Right ventricle myocardium superior (tissue), 1 donor: ENCODE results near the gene MICAL1. TPM values are rescaled to one million over a fixed set of nuclear protein-coding genes. Genes with fewer than 3 reads are reported as not detected.

ENCODE experiments used
- ATAC-seq: fragments of 200-7000 bp; cut with Tn5 transposase; one replicate; pipeline ENCODE4 v1.9.1; 2020; ENCODE audit warnings: mild to moderate bottlenecking; ENCODE audit not compliant: poor library complexity
- DNase-seq: peaks from one replicate; pipeline ENCODE4 v3.0.0-alpha.2; 2020
- intact Hi-C: fragments of 100-400 bp; cut with DNase I; formaldehyde crosslinking; loops from one replicate; pipeline ENCODE4 v1.11.2; 2022
- long read RNA-seq: library from polyadenylated mRNA; unstranded; transcript quantifications from one replicate; pipeline ENCODE4 v2.0.0, GENCODE V29; 2021
- total RNA-seq: library from RNA; stranded (reverse); fragmentation: NEBNext Ultra II Directional; extraction: Animal tissue kit (Norgen Biotek cat#: 25700); gene quantifications from one replicate; pipeline ENCODE4 v1.2.1, GENCODE V29; 2021
- donor health status: DM: no; HTN: yes; CAD: no; lungs with severe emphysema.

MICAL1 gene, protein sequence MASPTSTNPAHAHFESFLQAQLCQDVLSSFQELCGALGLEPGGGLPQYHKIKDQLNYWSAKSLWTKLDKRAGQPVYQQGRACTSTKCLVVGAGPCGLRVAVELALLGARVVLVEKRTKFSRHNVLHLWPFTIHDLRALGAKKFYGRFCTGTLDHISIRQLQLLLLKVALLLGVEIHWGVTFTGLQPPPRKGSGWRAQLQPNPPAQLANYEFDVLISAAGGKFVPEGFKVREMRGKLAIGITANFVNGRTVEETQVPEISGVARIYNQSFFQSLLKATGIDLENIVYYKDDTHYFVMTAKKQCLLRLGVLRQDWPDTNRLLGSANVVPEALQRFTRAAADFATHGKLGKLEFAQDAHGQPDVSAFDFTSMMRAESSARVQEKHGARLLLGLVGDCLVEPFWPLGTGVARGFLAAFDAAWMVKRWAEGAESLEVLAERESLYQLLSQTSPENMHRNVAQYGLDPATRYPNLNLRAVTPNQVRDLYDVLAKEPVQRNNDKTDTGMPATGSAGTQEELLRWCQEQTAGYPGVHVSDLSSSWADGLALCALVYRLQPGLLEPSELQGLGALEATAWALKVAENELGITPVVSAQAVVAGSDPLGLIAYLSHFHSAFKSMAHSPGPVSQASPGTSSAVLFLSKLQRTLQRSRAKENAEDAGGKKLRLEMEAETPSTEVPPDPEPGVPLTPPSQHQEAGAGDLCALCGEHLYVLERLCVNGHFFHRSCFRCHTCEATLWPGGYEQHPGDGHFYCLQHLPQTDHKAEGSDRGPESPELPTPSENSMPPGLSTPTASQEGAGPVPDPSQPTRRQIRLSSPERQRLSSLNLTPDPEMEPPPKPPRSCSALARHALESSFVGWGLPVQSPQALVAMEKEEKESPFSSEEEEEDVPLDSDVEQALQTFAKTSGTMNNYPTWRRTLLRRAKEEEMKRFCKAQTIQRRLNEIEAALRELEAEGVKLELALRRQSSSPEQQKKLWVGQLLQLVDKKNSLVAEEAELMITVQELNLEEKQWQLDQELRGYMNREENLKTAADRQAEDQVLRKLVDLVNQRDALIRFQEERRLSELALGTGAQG
- 5.0 TPM for total RNA-seq
- long read RNA-seq, partial matches to known transcripts: 4 of 20 reads
- long read RNA-seq, other reads (novel, unspliced or antisense): 13 of 20 reads

DNA sequence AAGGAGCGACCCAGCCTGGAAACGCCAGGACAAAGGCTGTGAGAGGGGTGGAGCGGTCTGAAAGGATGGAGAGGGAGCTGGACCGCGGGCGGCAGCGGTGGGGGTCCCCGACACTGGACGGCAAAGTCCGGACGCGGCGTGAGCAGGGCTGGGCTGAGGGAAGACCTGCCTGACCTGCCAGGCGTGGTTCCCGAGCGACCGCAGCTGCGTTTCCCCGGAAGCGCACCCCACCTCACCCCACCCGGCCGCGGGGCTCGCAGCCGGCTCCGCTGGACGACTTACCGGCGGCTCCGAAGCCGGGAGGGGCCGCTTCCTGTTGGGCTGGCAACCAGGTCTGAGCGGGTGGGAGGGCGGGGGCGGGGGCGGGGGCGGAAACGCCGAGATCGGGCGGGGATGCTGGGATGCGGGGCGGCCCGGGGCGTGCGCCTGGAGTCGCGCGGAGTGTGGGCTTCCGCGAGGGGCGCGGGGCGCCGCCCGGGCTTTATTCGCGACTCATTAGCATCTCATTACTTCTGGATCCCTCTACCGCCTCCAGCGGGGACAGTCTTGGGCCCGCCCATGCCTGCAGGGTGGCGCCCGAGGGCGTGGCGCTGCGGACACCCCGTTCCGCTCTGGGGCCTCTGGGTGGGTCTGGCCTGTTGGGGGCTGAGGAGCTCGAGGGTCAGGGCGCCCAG lies at the start of gene MICAL1:
TSS of gene MICAL1 (minus strand) at position 336 of the 674 bp plus-strand sequence. CDS start 1,576 bp downstream, outside the sequence.
- DNase-seq (peak; percentile 86), ATAC-seq (peak; percentile 84)
- intact Hi-C loops: no loop called here

DNA sequence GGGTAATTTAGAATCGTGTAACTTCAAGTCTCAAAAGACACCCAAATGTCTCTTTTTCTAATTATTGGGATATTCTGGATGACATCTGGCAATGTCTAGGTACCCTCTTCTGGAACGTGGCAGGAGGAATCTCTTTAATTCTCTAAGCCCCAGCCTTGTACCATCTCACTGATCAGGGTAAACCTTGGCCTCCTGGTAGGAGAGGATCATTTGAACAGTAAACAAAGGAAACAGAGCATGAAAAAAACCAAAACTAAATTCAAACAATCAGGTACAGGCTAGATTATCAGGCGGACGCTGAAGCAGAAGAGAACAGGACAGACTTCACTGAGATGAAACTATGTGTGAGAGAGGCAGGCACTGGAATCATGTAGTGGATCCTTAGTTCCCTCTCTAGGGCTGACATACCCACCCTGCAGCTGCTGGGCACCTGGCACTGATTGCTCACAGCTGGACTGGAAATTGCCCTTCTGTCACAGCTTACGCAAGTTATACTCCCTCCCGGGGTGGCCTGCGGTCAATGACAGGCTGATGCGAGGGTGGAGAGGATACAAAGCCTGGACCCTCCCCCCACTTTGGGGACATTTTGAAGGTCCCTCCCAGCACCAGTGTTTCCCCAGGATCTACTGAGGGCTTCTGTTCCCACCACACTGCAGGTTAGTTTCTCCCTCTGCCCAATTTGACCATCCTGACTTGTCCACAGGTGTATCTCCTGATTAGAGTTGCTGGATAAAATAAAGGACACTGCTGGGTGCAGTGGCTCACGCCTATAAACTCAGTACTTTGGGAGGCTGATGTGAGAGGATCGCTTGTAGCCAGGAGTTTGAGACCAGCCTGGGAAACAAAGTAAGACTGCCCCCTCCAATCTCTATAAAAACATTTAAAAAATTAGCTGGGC lies 48.0 kb upstream of the MICAL1 start:
- DNase-seq (no peak), ATAC-seq (no peak)
- intact Hi-C loops: no loop called here

DNA sequence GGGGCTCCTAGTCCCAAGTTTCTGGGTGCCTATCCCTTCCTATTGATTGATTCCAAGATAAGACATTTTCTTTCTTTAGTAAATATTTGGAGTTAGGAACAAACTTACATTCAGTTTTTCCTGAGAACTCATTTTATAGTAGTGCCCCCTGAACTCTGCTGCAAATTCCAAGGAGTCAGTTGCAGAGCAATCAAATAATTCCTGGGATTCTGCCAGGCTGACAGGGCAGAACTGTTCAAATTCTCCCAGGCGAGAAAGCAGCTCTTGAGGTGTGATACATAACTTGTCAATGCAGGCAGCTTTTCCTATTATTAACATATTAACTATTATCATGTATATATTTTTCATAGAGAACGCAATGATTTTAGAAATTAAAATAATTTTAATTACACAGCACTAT lies 43.4 kb upstream of the MICAL1 start:
- ATAC-seq (no peak), DNase-seq (no peak)
- intact Hi-C loops: no loop called here

DNA sequence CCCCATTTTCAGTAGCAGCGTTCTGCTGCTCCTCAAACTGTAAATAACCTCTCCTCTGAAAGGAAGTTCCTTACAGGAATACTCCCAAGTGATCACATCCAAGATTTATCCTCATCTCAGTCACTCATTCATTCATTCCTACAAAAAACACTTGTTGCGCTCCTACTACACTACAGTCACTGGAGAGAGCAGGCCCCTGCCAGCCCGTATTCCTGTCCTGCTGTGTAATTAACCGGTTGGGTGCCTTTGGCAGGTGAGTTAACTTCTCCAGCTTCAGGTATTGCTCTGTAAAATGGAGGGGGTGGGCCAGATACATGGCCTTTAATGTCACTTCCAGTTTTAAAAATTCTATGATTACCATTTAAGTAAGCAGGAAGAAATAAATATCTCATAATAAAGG lies 42.5 kb upstream of the MICAL1 start:
- ATAC-seq: no peak
- intact Hi-C loops: no loop called here
- DNase-seq: no peak

DNA sequence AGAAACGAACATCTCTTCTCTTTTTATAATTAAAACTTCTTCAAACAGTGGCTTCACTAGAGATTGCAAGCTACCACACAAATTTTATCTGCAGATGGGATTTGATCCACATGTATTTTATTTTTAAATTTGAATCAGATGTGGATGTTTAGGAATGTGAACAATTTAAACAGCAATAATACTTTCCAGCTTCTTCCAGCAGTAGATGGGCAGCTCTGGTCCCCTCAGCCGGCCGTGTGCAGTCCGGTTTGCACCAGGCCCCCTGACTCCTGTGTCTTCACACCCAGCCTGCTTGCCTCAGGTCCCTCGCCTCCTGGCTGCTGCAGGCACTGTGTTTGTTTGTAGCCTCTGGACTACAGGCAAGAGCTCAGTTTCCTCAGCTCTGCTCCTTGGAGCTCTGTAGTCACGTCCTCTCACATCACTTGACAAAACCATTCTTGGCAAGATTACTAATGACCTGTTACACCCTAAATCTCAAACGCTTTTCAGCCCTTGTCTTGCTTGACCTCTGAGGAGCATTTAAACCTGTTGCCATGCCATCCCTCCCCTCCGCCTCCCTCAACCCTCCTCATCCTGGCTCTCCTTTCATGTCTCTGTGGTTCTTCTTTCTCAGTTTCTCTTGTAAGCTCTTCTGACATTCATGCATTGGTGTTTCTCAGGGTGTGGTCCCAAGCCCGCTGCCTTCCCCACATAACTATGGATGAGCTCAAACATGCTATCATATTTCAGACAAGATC lies 40.6 kb upstream of the MICAL1 start:
- intact Hi-C loops: no loop called here
- ATAC-seq: no peak
- DNase-seq: no peak

DNA sequence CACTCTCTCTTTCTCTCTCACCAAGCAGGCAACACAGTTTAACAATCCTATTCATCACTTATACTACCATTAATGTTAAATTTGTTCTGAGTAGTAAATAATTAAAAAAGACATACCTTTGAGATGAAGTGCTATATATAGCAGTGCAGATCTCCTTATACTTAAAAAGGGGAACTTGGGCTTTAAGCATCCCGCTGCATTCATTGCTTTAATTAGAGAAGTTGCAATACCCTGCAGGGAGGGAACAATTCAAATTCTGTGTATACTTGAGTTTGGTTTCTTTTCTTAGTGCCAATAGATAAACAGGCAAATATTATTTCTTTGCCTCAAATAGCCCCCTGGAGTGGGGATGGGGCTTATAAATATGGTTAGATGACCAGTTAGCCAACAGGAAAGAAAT lies 38.3 kb upstream of the MICAL1 start:
- intact Hi-C loops: no loop called here
- ATAC-seq (no peak), DNase-seq (no peak)

DNA sequence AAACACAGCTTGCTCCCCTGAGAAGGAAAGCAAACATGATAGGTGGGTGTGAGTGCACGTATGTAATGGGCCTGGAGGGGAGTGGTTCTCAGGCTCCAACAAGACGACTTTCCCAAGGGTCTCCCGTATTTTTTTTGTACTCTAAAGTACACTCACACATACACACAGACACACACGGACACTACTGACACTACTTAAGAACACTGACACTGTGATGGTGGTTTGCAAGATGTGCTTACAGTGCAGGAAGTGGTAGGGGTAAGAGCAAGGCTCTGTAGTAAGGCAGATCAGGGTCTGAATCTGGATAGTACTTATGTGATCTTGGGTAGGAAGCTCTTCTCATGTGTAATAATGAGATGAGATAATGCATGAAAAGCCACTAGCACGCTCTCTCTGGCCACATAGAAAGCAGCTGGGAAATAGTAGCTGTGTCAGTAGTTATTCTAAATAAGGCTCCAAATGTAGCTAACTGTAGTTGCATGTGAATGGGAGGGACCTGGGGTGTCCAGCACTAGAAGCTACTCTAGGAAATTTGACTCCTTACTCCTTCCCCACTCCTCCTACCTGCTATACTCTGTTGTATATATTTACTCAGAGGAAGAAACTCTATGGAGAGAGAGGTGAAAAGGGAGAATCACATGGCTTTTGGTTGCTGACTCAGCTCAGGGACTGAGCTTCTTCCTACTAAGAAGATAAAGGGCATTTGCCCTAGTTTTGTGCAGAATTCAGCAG lies 35.8 kb upstream of the MICAL1 start:
- no peak for ATAC-seq
- intact Hi-C loops: no loop called here
- DNase-seq: no peak

DNA sequence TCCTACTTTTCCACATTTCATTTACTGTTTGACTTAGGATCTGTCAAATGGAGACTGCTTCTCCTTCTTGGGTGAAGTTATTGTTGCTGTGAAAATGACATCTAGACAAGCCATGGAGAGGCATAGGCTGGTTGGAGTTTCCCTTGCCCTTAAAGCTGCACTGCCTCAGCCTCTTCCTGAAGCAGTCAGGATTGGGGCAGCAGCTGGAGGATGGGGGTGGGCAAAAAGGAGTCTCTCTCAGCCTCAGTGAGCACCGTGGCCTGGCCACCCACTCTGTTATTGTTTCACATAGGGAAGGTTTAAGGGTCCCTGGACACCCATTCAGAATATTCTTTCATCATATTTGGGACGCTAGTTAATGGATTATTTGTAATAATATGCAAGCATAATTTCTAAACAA lies 35.1 kb upstream of the MICAL1 start:
- intact Hi-C loops: no loop called here
- DNase-seq: no peak
- ATAC-seq: no peak

DNA sequence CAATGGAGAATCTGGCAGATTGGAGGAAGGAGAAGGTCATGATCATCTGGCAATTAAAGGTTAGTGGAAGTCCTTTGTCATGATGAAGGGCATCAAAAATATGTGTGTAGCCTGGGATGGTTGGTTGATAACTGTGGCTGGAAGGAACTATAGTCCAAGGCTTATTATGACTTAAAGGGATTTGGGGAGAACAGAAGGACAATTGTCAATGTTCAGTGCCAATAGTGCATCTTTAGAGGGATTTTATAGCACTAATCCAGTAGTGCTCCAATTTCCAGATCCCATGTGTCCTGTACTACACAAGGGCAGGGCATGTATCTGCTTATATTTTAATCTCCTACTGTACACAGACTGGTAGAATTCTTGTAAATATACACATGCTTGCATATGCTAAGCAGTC lies 32.4 kb upstream of the MICAL1 start:
- DNase-seq (no peak), ATAC-seq (no peak)
- intact Hi-C loops: no loop called here

DNA sequence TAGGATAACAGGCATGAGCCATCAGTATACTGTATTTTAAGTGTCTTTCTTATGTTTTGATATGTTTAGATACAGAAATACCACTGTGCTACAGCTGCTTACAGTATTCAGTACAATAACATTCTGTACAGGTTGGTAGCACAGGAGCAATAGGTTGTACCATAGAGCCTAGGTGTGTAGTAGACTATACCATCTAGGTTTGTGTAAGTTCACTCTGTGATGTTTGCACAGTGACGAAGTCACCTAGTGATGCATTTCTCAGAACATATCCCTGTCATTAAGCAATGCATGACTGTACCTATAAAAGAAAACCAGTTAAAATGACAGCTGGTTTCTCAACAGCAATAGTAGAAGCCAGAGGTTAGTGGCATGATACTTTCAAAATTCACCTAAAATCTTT lies 30.5 kb upstream of the MICAL1 start:
- DNase-seq (no peak), ATAC-seq (no peak)
- intact Hi-C loops: no loop called here

DNA sequence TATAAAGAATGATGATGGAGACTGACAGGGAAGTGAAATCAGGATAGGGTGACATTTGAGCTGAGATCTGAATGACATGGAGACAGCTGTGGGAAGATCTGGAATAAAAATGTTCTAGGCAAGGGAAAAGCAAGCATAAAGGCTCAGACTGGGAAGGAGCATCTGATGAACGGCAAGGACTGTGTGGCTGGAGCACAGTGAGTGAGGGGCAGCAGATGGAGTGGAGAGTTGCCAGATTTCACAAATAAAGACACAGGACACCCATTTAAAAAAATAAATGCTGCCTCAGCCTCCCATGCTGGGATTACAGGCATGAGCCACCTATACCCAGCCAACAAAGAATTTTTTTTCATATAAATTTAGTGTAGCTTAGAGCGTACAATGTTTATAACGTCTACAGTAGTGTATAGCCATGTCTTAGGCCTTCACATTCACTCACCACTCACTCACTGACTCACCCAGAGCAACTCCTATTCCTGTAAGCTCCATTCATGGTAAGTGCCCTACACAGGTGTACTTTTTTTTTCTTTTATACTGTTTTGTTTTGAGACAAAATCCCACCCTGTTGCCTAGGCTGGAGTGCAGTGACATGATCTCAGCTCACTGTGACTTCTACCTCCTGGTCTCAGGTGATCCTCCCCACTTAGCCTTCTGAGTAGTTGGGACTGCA lies 29.8 kb upstream of the MICAL1 start:
- intact Hi-C loops: no loop called here
- ATAC-seq: no peak
- no peak for DNase-seq

DNA sequence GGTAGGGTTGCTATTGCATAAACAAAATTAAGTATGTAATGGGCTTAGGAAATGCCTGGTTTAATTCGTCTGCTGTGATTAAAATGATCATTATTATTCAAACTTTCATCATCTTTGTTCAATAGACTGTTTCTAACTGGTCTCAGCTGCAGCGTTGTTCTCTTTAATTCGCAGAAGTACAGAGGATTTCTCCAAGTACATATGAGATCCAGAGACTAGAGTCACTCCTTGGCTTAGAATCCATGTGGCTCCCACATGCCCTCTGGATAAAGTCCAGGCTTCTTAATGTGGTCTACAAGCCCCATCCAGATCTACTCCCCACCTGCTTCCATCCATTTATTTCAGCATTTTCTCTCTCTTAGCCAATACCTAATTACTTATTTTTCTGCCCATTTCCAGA lies 28.6 kb upstream of the MICAL1 start:
- DNase-seq (no peak), ATAC-seq (no peak)
- intact Hi-C loops: no loop called here

DNA sequence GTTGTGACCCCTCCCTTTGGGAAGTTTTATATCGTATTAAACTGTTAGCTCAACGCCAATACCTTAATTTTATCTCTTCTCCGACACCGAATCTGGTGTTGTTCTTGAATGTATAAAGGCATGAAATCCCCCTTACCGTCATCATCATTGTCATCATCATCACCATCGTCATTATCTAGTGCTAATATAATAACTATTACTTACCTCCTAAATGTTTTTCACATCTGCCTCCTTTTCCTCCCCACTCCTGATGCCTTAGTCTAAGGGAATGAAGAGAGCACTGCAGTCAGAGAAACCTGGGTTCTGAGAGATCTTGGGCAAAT lies 28.1 kb upstream of the MICAL1 start:
- intact Hi-C loops: no loop called here
- ATAC-seq (no peak), DNase-seq (no peak)

DNA sequence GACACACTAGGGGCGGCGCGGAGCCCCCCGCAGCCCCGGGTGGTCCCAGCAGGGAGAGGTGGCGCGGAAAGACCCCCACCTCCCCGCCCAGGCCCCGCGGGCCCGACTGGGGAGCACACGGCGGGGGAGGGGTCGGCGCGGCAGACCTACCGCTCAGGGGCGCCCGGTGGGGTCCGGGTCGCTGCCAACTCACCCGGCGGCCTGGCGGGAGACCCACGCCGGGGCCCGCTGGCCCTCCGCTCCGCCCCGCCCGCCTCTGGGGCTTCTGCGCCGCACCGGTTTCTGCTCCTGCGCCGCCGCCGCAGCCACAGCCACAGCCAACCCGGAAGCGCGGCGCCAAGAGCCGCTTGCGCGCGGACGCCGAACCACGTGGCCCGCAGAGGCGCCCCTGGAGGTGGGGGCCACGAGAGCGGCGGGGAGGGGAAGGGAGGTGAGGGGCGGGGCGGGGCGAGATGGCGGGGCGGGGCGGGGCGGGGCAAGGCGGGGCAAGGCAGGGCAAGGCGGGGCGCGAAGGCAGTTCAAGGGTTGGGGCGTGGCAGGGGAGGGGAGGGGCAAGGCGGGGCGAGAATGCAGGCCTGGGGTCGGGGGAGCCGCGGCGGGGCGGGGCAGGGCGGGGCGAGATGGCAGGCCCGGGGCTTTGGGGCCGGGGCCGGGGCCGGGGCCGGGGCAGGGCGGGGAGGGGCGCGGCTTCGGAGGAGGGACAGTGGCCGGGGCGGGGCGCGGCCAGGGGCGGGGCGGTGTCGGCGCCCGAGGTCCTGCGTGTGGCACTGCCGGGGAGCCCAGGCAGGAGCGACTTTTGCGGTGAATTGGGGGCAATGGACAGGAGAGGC lies 27.5 kb upstream of the MICAL1 start, which contains the start of gene ZBTB24:
TSS of gene ZBTB24 (minus strand) at position 315 of the 830 bp plus-strand sequence. CDS start 1,193 bp downstream, outside the sequence.
- ATAC-seq (peak; percentile 98), DNase-seq (peak; percentile 95)
- intact Hi-C loops: no loop called here

DNA sequence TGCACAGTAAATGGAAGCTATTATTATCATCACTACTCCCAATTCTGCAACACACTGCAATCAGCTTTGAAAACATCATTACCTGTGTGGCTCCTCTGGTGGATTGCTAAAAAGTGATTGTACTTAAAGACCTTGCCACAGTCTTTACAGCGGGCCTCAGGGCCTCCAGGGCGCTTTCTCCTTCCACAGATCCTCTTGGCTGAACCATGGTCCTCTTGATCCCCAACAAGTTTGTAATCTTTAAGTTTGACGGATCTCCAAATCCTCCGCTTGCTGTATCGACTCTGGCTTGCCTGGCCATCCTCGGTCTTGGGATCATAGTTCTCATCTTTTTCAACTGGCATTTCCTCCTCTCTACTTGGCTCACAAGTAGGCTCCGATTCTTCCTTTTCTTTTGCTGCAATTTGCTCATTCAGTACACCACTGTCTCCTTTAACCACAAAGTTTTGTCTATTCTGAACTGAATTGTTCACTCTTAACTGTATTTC lies 25.5 kb upstream of the MICAL1 start:
- intact Hi-C loops: no loop called here
- ATAC-seq (no peak), DNase-seq (no peak)
